GM21390 (cell line): ENCODE results near the gene PIGV.
"Not testable (repeated sequence)": the region's sequence is repeated elsewhere in the genome, so short reads cannot be mapped to it uniquely, and the experiment has no call there.

ENCODE experiments used
- ATAC-seq: cut with Tn5 transposase; IDR thresholded peaks from one replicate; pipeline ENCODE4 v1.9.1; 2021; ENCODE audit not compliant: unreplicated experiment

Gene PIGV

GRCh38 chr1:26791626-26792025, 3.9 kb downstream of the PIGV start:
- no peak for ATAC-seq

- no peak for ATAC-seq
These were observed 5.2 kb downstream of the PIGV start for GRCh38 chr1:26792924-26793323.

- ATAC-seq, result no peak
These were observed 6.6 kb downstream of the PIGV start for GRCh38 chr1:26794391-26794790.

GRCh38 chr1:26797627-26798026, 9.9 kb downstream of the PIGV start:
- ATAC-seq, result no peak

GRCh38 chr1:26799479-26800142, 11.9 kb downstream of the PIGV start:
- no peak for ATAC-seq

- ATAC-seq, result not testable (repeated sequence)
These were observed 16.2 kb downstream of the PIGV start for GRCh38 chr1:26803932-26804331.

- not testable (repeated sequence) for ATAC-seq
These were observed 22.4 kb downstream of the PIGV start for GRCh38 chr1:26810105-26810504.

- no peak for ATAC-seq
These were observed 23.3 kb downstream of the PIGV start for GRCh38 chr1:26811057-26811456.

GRCh38 chr1:26811708-26812107, 24.0 kb downstream of the PIGV start:
- ATAC-seq, result no peak

- ATAC-seq, result no peak
These were observed 26.6 kb downstream of the PIGV start for GRCh38 chr1:26814377-26814776.

- ATAC-seq, result no peak
These were observed 27.1 kb downstream of the PIGV start for GRCh38 chr1:26814893-26815292.

- peak; percentile 82 for ATAC-seq
These were observed 33.1 kb downstream of the PIGV start for GRCh38 chr1:26820784-26821269.

GRCh38 chr1:26822737-26823395, 35.1 kb downstream of the PIGV start:
- ATAC-seq, result no peak

- no peak for ATAC-seq
These were observed 37.0 kb downstream of the PIGV start for GRCh38 chr1:26824731-26825130.

GRCh38 chr1:26826261-26827105, 38.7 kb downstream of the PIGV start, which contains the start of gene ZDHHC18:
Gene ZDHHC18, plus strand, starts transcription at chr1:26826688. Its CDS starts 117 bp downstream, at chr1:26826805.
- ATAC-seq, result peak; percentile 77

- ATAC-seq, result no peak
These were observed 39.4 kb downstream of the PIGV start for GRCh38 chr1:26827106-26827604.

GRCh38 chr1:26827663-26828062, 39.9 kb downstream of the PIGV start:
- no peak for ATAC-seq

- no peak for ATAC-seq
These were observed 40.8 kb downstream of the PIGV start for GRCh38 chr1:26828411-26828991.

- ATAC-seq, result no peak
These were observed 41.6 kb downstream of the PIGV start for GRCh38 chr1:26829184-26829911.

- no peak for ATAC-seq
These were observed 43.3 kb downstream of the PIGV start for GRCh38 chr1:26831059-26831458.
